Esophagus (tissue), 2 donors: Measurements from ENCODE around the gene HEXD. TPM values are rescaled to one million over a fixed set of nuclear protein-coding genes. Genes with fewer than 3 reads are reported as not detected.

Experiments used
- H3K27ac ChIP-seq, 2 donors: one replicate each; pipeline ENCODE4 v1.5.1; 2013; ENCODE audit warnings: low read depth in 2 of 2, mild to moderate bottlenecking in 2 of 2, inconsistent platforms in 1 of 2, low read length in 1 of 2, moderate library complexity in 1 of 2
- H3K27me3 ChIP-seq, 2 donors: one replicate each; pipeline ENCODE4 v1.6.1; 2013; ENCODE audit warnings: low read length in 2 of 2, control low read depth in 1 of 2, mild to moderate bottlenecking in 1 of 2; ENCODE audit not compliant: insufficient read depth in 2 of 2, control insufficient read depth in 1 of 2
- H3K36me3 ChIP-seq, 2 donors: one replicate each; pipeline ENCODE4 v1.6.1; 2013; ENCODE audit warnings: low read length in 1 of 2; ENCODE audit not compliant: control insufficient read depth in 2 of 2, insufficient read depth in 2 of 2
- H3K4me1 ChIP-seq, 2 donors: one replicate each; pipeline ENCODE4 v1.6.1; 2013; ENCODE audit warnings: low read length in 1 of 2; ENCODE audit not compliant: control insufficient read depth in 2 of 2, insufficient read depth in 2 of 2
- H3K4me3 ChIP-seq, 2 donors: one replicate each; pipeline ENCODE4 v1.5.1; 2013; ENCODE audit warnings: low read length in 2 of 2, mild to moderate bottlenecking in 2 of 2, low read depth in 1 of 2, moderate library complexity in 1 of 2
- H3K9me3 ChIP-seq, 2 donors: one replicate each; pipeline ENCODE4 v1.6.1; 2013; ENCODE audit warnings: mild to moderate bottlenecking in 2 of 2, low read depth in 1 of 2, low read length in 1 of 2, moderate library complexity in 1 of 2; ENCODE audit not compliant: control insufficient read depth in 2 of 2, insufficient read depth in 1 of 2
- WGBS, 2 donors: extraction: QIAGEN DNeasy Blood & Tissue Kit; methylation state at CpG; one replicate each; pipeline ENCODE4 v1.1.7; 2013; 5-methylcytosine and 5-hydroxymethylcytosine counted together
- polyA plus RNA-seq, 2 donors: library from polyadenylated mRNA; stranded (reverse); fragments of 200-250 nt; gene quantifications; one replicate each; pipeline ENCODE4 v1.2.3, GENCODE V29; 2013
- donor health status: healthy with polysubstance abuse.
- donor health status: Bipolar disorder and iron deficiency.

The HEXD gene
- polyA plus RNA-seq, 2 donors: 24.0 to 46.5 TPM

- 91 to 94% methylated on average over 10 of the region's 10 CpGs for WGBS, 2 donors
- no peak overlapping the region for H3K4me3 ChIP-seq
- H3K9me3 ChIP-seq: no peaks in the 10 kb centered on the region
Observed at GRCh38 chr17:82491196-82491530, 73.0 kb downstream of the HEXD start.

GRCh38 chr17:82491533-82491932 lies 73.4 kb downstream of the HEXD start:
- no peaks in the 10 kb centered on the region for H3K9me3 ChIP-seq
- no peaks in the 10 kb centered on the region for H3K27me3 ChIP-seq
- peaks cover 6 to 39% of the 10 kb centered on the region in 2 donors for H3K4me1 ChIP-seq
- peaks cover under 1 to 10% of the 10 kb centered on the region in 2 donors for H3K36me3 ChIP-seq
- H3K27ac ChIP-seq: no peak overlapping the region
- no peak overlapping the region for H3K4me3 ChIP-seq
- 87 to 95% methylated on average over 15 of the region's 15 CpGs for WGBS, 2 donors

More at GRCh38 chr17:82491196-82491530, 73.0 kb downstream of the HEXD start:
- Histone ChIP-seq H3K27me3 (no peaks in the 10 kb centered on the region), H3K27ac (no peak overlapping the region), H3K4me1 (peaks cover 3 to 39% of the 10 kb centered on the region in 2 donors), H3K36me3 (peaks cover 4 to 13% of the 10 kb centered on the region in 2 donors)

Other genes with a start within 250 kb of the HEXD start
- gene CCDC57, start 205.5 kb upstream of the HEXD start, polyA plus RNA-seq: 10 to 100 TPM; 16.3 to 33.7 TPM
- gene SLC16A3, start 189.3 kb upstream of the HEXD start, polyA plus RNA-seq: 10 to 100 TPM; 17.5 to 41.0 TPM
- 10 to 100 TPM; 63.7 to 79.6 TPM for gene CSNK1D, start 144.6 kb upstream of the HEXD start, polyA plus RNA-seq
- gene CD7, start 100.7 kb upstream of the HEXD start, polyA plus RNA-seq: 1 to 10 TPM; 2.6 to 3.1 TPM
- 10 to 100 TPM in 1 of 2 donors, 1 to 10 TPM in 1; 2.2 to 10.8 TPM for gene SECTM1, start 84.6 kb upstream of the HEXD start, polyA plus RNA-seq
- under 1 TPM in 1 of 2 donors, not detected in 1; 0.01 TPM for gene TEX19, start 59.1 kb upstream of the HEXD start, polyA plus RNA-seq
- gene UTS2R, start 46.6 kb upstream of the HEXD start, polyA plus RNA-seq: not detected
- gene OGFOD3, start 239 bp downstream of the HEXD start, polyA plus RNA-seq: 10 to 100 TPM; 11.4 to 11.6 TPM
- gene CYBC1, start 32.4 kb downstream of the HEXD start, polyA plus RNA-seq: 10 to 100 TPM; 27.5 to 28.1 TPM
- gene NARF, start 40.4 kb downstream of the HEXD start, polyA plus RNA-seq: 10 to 100 TPM; 31.1 to 53.3 TPM
- gene FOXK2, start 101.4 kb downstream of the HEXD start, polyA plus RNA-seq: 10 to 100 TPM; 15.9 to 20.5 TPM
- gene WDR45B, start 230.1 kb downstream of the HEXD start, polyA plus RNA-seq: 10 to 100 TPM; 72.2 to 75.3 TPM